HG03159 (cell line): ENCODE measurements around the gene SEMA4C.

Experiments
- ATAC-seq: cut with Tn5 transposase; IDR thresholded peaks from one replicate; pipeline ENCODE4 v1.9.1; 2021; ENCODE audit warnings: mild to moderate bottlenecking, moderate library complexity; ENCODE audit not compliant: unreplicated experiment

Gene SEMA4C

DNA sequence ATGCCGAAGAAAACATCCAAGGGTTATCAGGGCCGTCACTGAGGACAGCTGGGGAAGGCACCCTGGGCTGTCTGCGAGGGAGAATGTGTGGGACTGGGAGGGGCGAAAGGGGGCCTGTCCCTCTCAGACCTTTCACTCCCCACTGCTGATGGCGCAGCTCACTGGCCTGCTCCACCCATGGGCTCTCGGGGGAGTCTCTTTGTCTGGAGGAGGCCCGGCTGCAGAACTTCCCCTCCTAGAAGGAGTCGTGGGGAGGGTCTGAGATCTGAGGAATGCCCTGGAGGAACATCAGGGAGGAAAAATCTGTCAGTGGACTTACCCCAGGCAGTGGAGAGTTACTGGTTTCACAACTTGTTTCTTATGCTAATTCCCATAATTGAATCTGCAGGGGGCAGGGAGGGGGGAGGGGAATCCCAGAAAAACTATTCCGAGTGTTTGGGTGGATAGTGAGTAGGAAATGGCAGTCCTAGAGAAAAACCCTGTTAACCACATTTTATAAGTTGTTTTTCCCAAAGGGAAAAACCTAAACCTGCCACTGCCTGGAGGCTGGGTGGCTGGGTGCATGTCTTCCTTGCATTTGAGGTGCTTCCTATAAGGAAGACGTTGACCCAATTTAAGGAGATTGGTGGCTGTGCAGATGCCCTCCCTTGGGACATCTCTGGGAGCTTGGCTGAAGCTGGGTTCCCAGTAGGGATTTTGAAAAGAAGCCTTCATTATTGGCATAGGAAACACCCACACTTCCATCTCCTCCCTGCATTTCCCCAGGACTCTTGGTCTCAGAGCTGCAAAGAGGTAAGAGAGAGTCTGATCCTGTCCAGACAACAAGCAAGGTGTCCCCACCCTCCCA is 11.7 kb upstream of the SEMA4C start:
- ATAC-seq, result no peak

DNA sequence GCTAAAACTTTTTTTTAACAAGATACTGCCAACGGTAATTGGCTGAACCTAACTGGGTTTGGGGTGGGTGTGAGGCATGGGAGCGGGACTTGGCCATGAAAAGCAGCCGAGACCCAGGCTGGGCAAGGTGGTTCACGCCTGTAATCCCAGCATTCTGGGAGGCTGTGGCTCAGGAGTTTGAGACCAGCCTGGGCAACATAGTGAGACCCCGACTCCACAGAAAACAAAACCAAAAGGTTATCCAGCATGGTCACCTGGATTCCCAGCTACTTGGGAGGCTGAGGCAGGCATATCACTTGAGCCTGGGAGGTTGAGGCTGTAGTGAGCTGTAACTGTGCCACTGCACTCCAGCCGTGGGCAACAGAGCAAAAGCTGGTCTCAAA is 11.0 kb upstream of the SEMA4C start:
- ATAC-seq, result no peak

- ATAC-seq, result no peak
Observed at GRCh38 chr2:96879545-96880040, 9.7 kb upstream of the SEMA4C start.

- no peak for ATAC-seq
Observed at GRCh38 chr2:96878796-96879544, 9.1 kb upstream of the SEMA4C start.

- ATAC-seq, result no peak
Observed at GRCh38 chr2:96878171-96878570, 8.3 kb upstream of the SEMA4C start.

- ATAC-seq, result no peak
Observed at GRCh38 chr2:96877631-96878092, 7.8 kb upstream of the SEMA4C start.

DNA sequence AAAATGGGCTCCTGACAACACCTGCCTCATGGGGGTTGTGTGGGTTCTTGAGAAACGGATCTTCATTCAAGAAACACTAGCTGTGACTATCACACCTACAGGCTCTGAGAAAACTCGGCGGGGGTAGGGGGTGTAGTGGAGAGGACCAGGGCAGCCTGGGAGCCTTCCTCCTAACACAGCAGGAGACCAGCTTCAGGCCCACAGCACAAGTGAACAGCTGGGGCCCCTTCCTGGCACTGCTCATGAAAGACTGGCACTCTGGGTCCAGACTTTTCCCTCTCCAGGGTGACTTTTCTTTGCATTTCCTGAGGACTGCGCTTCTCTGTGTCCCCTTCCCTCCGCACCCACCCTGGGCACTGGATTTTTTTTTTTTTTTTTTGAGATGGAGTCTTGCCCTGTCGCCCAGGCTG is 7.2 kb upstream of the SEMA4C start:
- no peak for ATAC-seq

DNA sequence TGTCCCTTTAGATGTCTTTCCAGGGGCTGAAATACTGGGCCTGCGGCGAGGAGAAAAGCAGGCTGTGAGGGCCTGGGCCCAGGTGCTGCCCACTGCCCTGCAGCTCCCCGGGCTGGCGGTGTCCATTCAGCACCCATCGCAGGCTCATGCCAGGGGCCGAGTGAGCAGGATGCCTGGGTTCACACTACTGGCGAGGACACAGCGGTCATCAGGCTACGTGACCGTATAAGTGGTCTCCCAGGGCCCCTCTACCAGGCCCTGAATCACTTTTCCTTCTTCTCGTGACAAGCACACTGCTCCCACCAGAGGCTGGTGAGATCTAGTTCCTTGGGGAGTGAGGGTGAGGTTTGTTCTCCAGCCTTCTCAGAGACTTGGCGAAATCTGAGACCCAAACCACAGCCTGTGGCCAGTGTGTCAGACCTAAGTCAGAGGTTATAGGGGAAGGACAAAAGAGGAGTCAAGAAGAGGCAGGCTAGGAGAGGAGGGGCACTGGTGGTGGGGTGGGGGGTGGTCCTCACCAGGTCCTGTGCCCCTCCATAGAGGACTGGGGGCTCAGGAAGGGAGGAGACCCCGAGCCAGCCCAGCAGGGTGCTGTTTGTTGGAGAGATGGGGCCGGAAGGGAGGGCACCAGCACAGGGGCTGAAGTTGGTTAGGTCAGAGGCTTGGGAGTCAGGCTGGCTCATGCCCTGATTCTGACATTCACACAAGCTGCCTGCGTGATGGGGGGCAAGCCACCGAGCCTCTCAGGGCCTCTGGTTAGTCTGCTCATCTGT is 6.6 kb upstream of the SEMA4C start:
- no peak for ATAC-seq

DNA sequence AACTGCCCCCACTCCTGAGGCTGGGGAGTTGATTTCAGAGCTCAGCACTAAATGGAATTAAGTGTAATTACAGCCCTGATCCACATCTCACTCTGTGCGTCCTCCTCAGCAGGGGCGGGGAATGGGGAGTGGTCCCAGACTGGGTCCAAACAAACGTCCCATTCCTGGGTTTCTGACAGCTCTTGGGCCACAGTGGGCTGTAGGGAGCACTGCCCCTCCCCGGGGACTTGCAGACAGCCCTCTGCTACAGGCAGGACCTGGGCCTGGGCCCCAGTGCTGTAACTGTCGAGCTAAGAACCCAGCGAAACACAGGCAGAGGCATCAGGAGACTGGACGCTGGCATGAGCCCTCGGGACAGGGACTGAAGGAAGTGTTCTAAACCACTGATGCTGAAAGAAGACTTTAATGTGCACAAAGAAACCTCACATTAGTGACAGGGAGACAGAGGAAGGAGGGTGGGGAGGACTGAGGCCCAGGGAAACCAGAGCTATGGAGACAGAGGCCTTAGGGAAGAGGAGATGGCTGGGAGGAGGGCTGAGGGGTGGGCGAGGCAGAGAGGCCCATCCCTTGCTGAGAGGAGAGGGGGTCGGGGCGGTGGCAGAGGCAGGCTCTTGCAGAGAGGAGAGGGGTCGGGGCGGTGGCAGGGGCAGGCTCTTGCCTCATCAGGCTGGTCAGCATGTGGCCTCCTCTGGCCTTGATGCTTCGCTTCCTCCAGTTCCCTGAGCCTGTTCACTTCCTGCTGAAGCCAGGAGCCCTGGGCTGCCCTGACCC is 5.8 kb upstream of the SEMA4C start:
- ATAC-seq, result no peak

DNA sequence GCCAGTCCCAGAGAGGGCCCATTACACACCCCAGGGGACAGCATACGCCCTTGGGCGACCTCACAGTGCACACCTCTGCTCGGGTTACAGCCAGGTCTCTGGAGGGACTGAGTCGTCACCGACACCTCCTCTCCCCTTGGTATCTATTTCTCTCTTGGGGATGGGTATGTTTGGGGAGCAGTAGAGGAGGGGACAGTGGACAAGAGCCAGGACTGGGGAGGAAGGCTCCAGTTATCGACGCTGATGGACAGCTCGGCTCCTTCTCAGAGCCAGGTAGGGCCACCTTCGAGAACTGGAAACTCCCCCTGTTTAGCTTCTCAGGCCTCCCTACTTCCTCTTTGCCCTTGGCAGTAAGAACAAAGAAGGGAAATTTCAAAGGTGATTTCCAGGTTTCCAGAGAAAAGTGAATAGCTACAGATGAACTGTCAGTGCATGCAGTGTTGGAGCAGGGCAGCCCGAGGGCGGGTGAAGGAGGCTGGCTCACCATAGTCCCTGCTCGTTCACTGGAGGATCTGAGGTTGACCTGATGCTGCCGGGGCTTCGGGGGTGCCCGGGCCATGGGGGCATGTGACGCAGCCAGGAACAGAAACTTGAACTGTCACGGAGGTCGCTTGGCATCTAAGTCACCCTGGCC is 4.4 kb upstream of the SEMA4C start:
- no peak for ATAC-seq

DNA sequence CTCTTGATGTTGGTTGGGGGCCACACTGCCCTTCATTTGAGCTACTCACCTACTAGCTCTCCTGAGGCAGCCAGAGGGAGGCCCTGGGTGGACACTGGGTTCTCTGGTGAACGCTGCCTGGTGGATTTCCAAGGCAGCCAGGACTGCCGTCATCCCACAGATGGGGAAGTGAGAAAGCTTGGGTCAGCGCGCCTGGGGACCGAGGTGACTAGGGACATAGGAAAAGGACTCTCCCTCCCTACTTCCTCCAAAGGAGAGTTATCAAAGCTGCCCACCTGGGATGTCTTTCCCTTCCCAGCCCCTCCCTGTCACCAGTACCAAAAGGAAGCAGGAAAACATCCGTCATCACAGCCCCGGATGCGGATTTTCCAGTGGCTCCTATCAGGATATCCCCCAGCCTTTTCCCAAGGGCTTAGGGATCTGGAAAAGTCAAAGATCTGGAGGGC is 3.8 kb upstream of the SEMA4C start:
- ATAC-seq, result no peak

DNA sequence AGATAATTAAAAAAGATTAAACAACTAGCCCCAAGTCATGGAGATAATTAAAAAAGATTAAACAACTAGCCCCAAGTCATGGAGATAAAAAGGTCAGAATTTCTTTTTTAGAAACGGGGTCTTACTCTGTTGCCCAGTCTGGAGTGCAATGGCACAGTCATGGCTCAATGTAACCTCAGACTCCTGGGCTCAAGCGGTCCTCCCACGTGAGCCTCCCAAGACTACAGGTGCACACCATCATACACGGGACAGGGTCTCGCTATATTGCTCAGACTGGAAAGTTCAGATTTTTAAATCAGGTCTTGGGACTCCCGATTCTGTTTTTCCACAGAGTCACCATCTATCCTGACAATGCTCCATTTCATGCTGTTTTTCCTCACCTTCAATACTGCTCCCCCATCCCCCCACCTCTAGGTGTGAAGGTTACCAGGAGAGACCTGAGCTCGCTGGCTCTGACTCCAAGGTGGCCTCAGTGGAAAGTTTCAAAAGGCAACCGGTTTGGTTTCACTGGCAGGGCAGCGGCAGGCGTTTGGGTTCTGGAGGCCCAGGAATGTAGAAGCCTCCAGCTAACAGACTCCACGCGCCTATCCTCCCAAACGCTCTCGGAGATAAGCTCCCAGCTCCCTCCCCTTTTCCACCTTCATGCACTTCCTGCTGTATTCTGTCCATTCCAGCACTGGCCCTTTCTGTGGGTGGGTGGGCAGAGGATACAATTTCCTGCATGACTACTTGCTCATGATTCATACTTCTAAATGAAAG is 2.9 kb upstream of the SEMA4C start:
- ATAC-seq, result no peak

DNA sequence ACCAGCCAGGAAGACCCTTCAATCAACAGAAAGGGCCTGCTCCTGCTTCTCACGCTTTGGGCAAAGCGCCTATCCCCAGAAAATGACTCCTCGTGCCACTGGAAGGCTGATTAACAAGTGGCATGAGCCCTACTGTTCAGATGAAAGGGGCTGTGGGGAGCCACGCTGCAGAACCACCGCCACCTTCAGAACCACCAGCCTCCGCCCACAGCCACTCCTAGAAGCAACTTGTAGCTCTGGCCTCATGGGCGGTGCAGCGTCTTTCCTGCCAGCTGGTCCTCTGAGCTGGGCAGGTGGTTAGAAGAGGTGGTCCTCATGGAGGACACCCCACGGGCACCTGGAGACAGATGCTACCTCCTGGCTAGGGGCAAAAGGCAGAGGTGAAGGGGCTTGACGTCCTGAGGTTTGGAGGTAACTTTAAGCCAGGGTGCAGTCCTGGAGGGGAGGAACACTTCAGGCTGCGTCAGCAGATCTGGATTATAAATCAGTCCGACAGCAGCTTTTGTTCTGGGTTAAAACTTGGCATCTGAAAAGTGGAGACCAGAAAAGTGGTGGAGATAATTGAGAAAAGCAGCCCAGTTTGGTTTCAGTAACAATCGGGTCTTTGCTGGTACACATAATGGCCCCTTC is 861 bp upstream of the SEMA4C start:
- no peak for ATAC-seq

DNA sequence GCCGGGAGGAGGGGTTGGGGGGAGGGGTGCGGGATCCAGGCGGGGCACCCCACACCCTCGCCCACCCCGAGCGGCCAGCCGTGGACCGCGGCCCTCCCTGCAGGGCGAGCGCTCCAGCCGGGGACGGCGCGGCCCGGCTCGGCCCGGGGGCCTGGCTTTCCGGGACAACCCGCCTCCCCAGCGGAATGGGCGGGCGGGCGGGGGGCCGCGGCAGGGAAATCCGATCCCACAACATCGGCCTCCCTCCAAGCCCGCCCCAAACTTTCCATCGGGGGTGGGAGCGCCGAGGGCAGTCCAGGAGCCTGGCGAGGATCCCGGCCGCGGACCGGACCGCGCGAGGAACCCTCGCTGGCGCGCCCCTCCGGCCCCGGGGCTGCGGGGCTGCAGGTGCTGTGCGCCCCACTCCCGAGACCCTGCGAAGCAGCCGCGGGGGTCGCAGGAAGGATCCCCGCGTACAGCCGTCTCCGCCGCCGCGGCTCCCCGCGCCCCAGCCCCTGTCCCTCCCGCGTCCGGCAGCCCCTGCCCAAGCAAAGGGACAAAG is 529 bp downstream of the SEMA4C start:
- ATAC-seq, result peak; percentile 5

DNA sequence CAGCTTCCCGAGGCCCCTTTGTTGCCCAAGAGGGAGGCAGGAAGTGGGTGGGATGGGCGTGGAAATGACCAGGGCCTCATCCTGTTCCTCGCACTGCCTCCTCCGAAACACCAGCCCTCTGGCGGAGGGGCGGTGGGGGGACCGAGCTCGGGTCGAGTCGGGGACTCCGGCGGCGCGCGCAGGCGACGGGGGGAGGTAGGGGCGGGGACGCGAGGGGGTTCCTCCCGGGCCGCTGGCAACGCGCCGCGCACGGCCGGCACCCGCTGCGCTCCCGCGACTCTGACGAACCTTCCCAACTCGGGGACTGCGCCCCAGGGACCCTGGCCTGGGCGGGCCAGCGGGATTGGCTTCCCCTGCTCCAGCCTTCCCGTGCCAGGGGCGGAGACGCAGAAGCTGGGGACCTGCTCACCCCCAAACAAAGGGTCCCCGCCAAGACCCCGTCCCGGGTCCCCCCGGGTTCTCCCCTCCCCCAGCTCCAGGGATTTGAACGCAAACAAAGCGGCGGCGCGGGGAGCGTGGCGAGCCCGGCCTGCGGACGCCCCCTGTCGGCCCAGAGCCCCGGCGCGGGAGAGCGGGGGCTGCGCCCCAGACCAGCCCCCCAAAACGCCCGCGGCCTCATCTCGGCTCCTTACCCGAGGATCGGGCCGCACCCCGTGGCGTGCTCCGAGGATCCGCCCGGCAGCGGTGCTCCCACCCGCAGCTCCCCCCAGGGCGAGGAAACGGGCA is 1.2 kb downstream of the SEMA4C start:
- ATAC-seq, result peak; percentile 39

DNA sequence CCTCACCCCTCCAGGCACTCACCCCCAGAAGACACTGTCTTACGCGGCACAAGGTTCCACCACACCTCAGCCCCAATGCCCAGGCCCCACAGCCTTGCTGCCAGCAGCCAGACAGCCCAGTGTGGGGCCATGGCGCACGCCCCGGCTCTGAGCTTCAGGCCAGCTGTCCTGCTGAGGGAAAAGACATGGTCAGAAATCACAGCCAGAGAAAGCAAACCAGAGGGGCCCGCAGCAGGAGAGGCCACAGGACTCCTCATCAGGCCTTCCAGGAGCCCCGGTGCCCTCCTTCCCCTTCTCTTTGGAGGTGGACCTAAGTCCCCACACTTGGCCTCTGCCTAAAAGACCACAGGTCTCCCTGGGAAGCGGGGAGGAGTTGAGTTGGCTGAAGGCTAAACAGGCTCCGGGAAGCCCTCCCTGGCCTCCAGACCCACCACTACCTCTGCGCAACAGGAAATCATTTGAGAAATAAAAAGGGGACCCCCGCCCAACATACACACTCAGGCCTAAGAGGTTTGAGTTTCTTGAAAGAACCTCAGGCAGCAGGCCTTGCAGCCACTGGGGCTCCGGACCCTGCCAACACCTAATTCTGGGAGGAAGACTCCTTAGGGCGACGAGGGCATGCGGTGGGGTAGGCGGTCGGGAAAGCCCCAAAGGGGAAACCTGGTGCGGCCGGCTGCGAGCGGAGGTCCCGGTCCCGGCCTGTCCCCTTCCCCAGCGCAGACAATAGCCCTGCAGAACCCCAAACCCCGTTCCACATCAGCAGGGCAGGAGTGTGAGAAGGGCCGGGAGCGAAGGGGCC is 1.9 kb downstream of the SEMA4C start:
- no peak for ATAC-seq
